Testis (tissue), 3 donors: Measurements from ENCODE around the gene SBF1. TPM values are rescaled to one million over a fixed set of nuclear protein-coding genes. Genes with fewer than 3 reads are reported as not detected.

Source experiments
- DNase-seq: peaks from one replicate; pipeline ENCODE4 v3.0.0-alpha.2; 2019
- H3K27ac ChIP-seq, 2 donors: fragments of 200-600 bp; sonication (generic); one replicate each; pipeline ENCODE4 v1.5.1; 2019
- H3K27me3 ChIP-seq: fragments of 200-600 bp; sonication (generic); one replicate; pipeline ENCODE4 v1.5.1; 2019
- H3K36me3 ChIP-seq: fragments of 200-600 bp; sonication (generic); one replicate; pipeline ENCODE4 v1.5.1; 2017; ENCODE audit warnings: low read depth; ENCODE audit errors: missing control alignments
- H3K4me1 ChIP-seq: fragments of 200-600 bp; sonication (generic); one replicate; pipeline ENCODE4 v1.5.1; 2019
- H3K4me3 ChIP-seq, 2 donors: fragments of 200-600 bp; sonication (generic); one replicate each; pipeline ENCODE4 v1.5.1; 2017 to 2019
- H3K9me3 ChIP-seq: fragments of 200-600 bp; sonication (generic); one replicate; pipeline ENCODE4 v1.5.1; 2017
- POLR2A ChIP-seq: fragments of 450-650 bp; IDR thresholded peaks from one replicate; pipeline ENCODE4 v1.6.1; 2017; ENCODE audit warnings: antibody characterized with exemption, mild to moderate bottlenecking, moderate library complexity
- WGBS, 2 donors: methylation state at CpG; one replicate each; pipeline ENCODE4 v1.1.5; 2018; 5-methylcytosine and 5-hydroxymethylcytosine counted together
- intact Hi-C: fragments of 100-400 bp; cut with DNase I; formaldehyde crosslinking; loops from one replicate; pipeline ENCODE4 v1.15.1; 2023; ENCODE audit warnings: low total_unique reads
- polyA plus RNA-seq: library from polyadenylated mRNA; stranded (reverse); fragments of 350-450 nt; fragmentation: Illumina TruSeq; extraction: RNeasy Lipid Tissue Mini Kit (QIAGEN cat#74804); gene quantifications from one replicate; pipeline ENCODE4 v1.2.3, GENCODE V29; 2014; ENCODE audit warnings: low read depth, low replicate concordance; ENCODE audit not compliant: insufficient read depth
- total RNA-seq, 2 donors: library from RNA; depleted of rRNA; stranded (reverse); fragments of >200 nt; gene quantifications; one replicate each; pipeline ENCODE4 v1.2.3, GENCODE V29; 2016
- TF ChIP-seq, protein P1 (sequence below), 3 experiments: fragments of 450-650 bp in 2 of 3; fragments of 200-600 bp in 1 of 3; sonication (generic) in 1 of 3; IDR thresholded peaks; one replicate each; pipeline ENCODE4 v1.5.1; 2016 to 2019; ENCODE audit warnings: antibody characterized with exemption in 3 of 3, mild to moderate bottlenecking in 2 of 3, moderate library complexity in 1 of 3

The SBF1 gene
- total and polyA plus RNA-seq, 3 donors from 2014 or later, result 201 to 239 (median 208) TPM

DNA sequence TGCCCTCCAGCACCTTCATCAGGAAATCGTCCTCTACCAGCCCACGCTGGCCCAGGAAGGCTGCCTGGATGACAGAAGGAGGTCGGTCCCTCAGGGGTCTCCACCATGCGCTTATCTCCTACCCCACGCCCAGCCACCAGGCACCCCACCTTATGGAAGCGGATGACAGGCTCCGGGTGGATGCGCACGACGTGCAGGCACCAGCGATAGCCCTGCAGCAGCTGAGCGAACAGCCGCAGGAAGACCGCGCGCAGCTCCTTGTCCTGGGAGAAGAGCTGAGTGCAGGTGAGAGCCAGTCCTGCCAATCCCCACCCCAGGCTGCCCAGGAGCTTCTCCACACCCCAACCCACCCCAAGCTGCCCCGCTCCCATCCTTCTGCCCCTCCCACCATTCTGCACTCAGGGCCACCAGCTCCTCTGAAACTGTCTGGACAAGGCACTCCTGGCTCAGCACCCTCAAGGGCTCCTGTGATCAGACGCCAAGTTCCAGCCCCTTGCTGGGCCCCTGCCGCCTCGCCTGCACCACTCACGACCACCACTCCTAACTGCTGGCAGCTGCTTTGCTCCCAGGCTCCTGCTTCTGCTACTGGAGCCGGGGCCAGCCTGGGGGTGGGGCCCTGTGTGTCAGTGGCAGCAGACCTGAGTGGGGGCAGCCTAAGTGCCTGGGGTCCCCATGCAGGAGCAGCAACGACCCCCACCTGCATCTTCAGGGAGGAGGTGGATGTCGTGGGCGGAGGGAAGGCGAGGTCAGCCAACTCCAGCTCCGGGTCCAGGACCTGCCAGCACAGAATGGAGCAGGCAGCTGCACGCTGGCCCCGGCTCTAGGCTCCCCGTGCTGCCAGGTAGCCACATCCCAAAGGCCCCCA lies 9.5 kb downstream of the SBF1 start:
- intact Hi-C loops, result no loop called here
- no peak overlapping the region for H3K4me3 ChIP-seq
- TF ChIP-seq, protein P1, sequence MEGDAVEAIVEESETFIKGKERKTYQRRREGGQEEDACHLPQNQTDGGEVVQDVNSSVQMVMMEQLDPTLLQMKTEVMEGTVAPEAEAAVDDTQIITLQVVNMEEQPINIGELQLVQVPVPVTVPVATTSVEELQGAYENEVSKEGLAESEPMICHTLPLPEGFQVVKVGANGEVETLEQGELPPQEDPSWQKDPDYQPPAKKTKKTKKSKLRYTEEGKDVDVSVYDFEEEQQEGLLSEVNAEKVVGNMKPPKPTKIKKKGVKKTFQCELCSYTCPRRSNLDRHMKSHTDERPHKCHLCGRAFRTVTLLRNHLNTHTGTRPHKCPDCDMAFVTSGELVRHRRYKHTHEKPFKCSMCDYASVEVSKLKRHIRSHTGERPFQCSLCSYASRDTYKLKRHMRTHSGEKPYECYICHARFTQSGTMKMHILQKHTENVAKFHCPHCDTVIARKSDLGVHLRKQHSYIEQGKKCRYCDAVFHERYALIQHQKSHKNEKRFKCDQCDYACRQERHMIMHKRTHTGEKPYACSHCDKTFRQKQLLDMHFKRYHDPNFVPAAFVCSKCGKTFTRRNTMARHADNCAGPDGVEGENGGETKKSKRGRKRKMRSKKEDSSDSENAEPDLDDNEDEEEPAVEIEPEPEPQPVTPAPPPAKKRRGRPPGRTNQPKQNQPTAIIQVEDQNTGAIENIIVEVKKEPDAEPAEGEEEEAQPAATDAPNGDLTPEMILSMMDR (IDR thresholded peaks at IDR 0.05), result no peak
- no peak for TF ChIP-seq POLR2A
- H3K4me1 ChIP-seq, result peaks cover 5% of the 10 kb centered on the region
- WGBS, 2 donors, result 90 to 94% methylated on average over 21 to 30 of the region's 30 CpGs
- H3K36me3 ChIP-seq, result no peaks in the 10 kb centered on the region
- no peaks in the 10 kb centered on the region for H3K27me3 ChIP-seq
- H3K27ac ChIP-seq, result no peak overlapping the region
- H3K9me3 ChIP-seq, result no peaks in the 10 kb centered on the region
- no peak for DNase-seq

DNA sequence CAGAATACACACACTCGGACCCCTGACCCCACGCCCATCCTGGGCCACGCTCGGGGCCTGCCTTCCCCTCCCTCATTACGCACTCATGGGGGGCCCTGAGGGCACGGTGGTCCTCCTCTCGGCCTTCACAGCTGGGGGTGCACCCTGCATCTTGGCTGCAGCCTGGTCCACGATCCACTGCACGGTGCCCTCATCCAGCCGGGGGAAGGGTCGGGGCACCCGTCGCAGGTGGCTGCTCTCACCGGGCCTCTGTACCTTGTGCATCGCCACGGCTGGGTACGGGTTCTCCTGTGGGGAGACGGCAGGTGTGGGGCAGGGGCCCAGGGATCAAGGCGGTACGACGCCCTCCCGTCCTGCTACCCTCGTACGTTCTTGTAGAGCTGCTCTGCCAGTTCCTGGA lies 10.4 kb downstream of the SBF1 start:
- TF ChIP-seq, protein P1 (IDR thresholded peaks at IDR 0.05), result no peak
- TF ChIP-seq POLR2A, result no peak
- DNase-seq, result no peak
- Histone ChIP-seq H3K27me3 (no peaks in the 10 kb centered on the region), H3K4me1 (peaks cover 1% of the 10 kb centered on the region), H3K4me3 (no peak overlapping the region), H3K36me3 (no peaks in the 10 kb centered on the region), H3K27ac (no peak overlapping the region), H3K9me3 (no peaks in the 10 kb centered on the region)
- intact Hi-C loops, result no loop called here
- 88 to 96% methylated on average over 10 to 24 of the region's 24 CpGs for WGBS, 2 donors

DNA sequence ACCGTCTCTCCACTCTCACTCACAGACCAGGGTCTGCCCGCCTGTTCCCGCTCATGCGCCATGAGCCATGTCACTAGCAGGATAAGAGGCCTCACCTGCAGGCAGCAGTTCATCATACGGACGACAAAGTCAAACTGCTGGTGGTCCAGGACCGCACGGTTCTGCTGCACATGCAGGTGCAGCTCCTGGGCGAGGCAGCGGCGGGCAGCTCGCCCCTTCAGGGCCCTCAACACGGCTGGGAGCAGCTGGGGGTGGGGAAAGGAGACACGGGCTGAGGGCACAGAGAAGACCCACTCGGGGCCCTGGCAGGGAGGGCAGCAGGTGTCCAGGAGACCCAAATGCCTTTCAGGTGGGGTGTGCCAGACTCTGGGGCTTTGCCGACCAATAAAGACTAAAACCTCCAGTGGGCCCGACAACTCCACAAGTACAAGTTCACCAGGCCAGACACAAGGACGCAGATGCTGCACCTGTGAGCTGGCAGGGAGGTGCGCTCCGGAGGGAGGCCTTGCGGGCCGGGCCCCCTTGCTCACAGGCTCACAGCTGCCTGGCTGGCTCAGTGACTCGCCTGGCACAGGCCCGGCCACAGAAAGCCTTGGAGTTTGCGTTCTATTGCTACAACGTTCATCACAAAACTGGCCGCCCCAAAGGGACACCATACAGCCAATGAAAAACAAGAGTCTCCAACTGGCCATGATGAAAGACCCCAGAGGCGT lies 11.5 kb downstream of the SBF1 start:
- TF ChIP-seq, protein P1 (IDR thresholded peaks at IDR 0.05), result no peak
- no peaks in the 10 kb centered on the region for H3K4me1 ChIP-seq
- 92 to 94% methylated on average over 23 to 28 of the region's 28 CpGs for WGBS, 2 donors
- H3K36me3 ChIP-seq, result no peaks in the 10 kb centered on the region
- H3K27me3 ChIP-seq, result no peaks in the 10 kb centered on the region
- DNase-seq, result no peak
- intact Hi-C loops, result no loop called here
- H3K27ac ChIP-seq, result no peak overlapping the region
- no peak overlapping the region for H3K4me3 ChIP-seq
- H3K9me3 ChIP-seq, result no peaks in the 10 kb centered on the region

DNA sequence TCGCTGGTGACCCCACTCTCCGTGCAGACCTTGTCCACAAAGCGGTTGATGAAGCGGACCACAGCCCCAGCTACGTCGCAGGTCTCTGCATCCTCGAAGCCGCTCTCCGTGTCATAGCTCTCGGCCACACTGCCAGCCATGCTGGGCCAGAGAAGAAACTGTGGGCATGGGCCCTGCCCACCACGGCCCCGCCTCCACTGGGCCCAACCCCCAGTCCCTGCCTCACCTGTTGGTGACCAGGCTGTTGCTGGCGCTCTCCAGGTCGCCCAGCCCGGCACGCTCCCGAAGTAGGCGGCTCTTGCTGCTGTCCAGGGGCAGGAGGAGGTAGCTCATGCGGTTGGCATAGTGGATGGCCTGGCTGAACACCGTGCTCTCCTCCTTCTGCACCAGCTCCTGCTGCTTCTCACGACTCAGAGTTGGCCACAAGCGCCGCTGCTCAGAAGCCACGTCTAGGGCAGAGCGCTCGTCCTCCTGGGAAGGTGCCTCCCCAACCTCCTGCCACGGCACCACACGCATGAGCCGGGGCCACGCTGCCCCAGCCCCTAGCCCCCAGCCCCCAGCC lies 12.8 kb downstream of the SBF1 start:
- Histone ChIP-seq H3K27me3 (no peaks in the 10 kb centered on the region), H3K27ac (no peak overlapping the region), H3K36me3 (no peaks in the 10 kb centered on the region), H3K4me3 (no peak overlapping the region), H3K4me1 (no peaks in the 10 kb centered on the region), H3K9me3 (no peaks in the 10 kb centered on the region)
- WGBS, 2 donors, result 95 to 96% methylated on average over 16 to 29 of the region's 30 CpGs
- no peak for TF ChIP-seq POLR2A
- TF ChIP-seq, protein P1 (IDR thresholded peaks at IDR 0.05), result no peak
- intact Hi-C loops, result no loop called here
- no peak for DNase-seq
